HG03354 (cell line): Measurements from ENCODE around the gene TMEM255B.
"Not testable (repeated sequence)": the region's sequence is repeated elsewhere in the genome, so short reads cannot be mapped to it uniquely, and the experiment has no call there.

Experiments
- ATAC-seq: cut with Tn5 transposase; IDR thresholded peaks from one replicate; pipeline ENCODE4 v1.9.1; 2021; ENCODE audit warnings: mild to moderate bottlenecking; ENCODE audit not compliant: unreplicated experiment, poor library complexity, severe bottlenecking

TMEM255B gene

GRCh38 chr13:113825841-113826240 lies 66.8 kb downstream of the TMEM255B start:
- ATAC-seq = no peak

- not testable (repeated sequence) for ATAC-seq
Observed at GRCh38 chr13:113826446-113826845, 67.4 kb downstream of the TMEM255B start.

- no peak for ATAC-seq
Observed at GRCh38 chr13:113827021-113827420, 68.0 kb downstream of the TMEM255B start.

DNA sequence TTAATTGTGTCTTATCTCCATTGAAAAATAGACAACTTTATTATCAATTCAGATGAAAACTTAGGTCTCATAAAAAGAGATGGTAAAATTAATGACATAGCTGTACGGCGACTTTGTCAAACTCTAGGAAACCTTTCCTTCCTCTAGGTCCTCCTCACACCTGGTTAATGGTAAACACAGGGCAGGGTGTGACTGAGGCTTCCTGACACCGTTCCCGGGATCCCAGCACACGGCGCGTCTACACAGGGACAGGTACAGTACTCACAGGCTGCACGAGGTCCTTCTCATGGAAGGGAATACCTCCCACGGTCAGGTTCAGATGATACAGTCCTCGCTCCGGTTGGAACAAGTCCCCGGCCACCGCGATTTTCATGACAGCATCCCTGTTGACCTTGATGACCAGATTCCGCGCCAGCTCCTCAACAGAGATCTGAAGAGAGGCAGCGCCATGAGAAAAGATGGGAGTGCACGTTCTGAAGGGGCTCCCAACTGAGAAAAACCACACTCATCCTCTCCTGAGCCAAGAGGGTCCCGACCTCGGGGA lies 69.3 kb downstream of the TMEM255B start:
- ATAC-seq = no peak

DNA sequence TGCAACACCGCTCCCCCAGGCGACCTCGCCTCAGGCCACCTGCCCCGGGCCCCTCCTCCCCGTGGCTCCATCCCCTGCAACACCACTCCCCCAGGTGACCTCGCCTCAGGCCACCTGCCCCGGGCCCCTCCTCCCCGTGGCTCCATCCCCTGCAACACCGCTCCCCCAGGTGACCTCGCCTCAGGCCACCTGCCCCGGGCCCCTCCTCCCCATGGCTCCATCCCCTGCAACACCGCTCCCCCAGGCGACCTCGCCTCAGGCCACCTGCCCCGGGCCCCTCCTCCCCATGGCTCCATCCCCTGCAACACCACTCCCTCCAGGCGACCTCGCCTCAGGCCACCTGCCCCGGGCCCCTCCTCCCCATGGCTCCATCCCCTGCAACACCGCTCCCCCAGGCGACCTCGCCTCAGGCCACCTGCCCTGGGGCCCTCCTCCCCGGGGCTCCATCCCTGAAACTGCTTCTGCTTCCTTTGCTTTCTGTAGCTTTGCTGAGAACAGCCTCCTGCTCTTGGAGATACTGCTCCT lies 71.5 kb downstream of the TMEM255B start:
- ATAC-seq = not testable (repeated sequence)

- no peak for ATAC-seq
Observed at GRCh38 chr13:113831061-113831460, 72.0 kb downstream of the TMEM255B start.

DNA sequence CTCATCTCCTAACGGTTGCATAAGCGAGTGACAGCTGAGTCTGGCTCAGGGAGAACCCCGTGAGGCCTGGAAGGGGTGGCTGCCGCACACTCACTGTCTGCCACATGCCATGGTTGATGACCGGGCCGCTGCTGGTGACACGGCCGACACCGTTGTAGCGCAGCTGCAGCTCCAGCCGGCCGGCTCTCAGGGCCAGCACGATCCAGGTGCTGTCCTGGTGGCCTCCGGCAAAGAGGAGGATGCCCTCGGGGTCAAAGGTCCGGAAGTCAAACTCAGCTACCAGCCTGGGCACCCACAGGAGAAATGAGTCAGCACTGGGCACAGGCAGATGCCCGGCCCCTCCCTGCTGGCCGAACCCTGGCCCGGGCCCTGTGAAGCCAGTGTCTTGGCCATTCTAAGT lies 73.2 kb downstream of the TMEM255B start:
- ATAC-seq = no peak

DNA sequence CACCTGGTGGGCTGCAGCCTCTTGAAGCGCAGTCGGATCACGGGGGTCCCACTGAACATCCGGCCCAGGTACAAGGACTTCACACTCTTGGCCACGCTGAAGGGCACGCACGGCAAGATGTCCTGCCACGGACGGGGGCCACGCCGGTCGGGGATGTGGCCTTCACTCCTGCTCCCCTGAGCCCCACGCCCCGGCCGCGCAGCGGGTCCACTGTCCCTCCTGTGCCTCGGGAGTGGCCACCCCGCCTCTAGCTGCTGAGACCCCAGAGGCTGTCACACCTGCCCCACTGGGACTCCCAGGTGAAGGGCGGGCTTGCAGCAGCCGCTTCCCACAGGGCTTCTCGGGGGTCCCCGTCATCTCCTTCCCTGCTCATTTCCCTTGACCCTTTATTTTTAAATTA lies 73.6 kb downstream of the TMEM255B start:
- no peak for ATAC-seq

- ATAC-seq = no peak
Observed at GRCh38 chr13:113833111-113833830, 74.2 kb downstream of the TMEM255B start.

GRCh38 chr13:113834006-113834405 lies 75.0 kb downstream of the TMEM255B start:
- not testable (repeated sequence) for ATAC-seq

GRCh38 chr13:113834496-113835200 lies 75.6 kb downstream of the TMEM255B start:
- ATAC-seq = no peak

- no peak for ATAC-seq
Observed at GRCh38 chr13:113835461-113836270, 76.6 kb downstream of the TMEM255B start.

GRCh38 chr13:113836768-113837559 lies 77.9 kb downstream of the TMEM255B start:
- no peak for ATAC-seq

DNA sequence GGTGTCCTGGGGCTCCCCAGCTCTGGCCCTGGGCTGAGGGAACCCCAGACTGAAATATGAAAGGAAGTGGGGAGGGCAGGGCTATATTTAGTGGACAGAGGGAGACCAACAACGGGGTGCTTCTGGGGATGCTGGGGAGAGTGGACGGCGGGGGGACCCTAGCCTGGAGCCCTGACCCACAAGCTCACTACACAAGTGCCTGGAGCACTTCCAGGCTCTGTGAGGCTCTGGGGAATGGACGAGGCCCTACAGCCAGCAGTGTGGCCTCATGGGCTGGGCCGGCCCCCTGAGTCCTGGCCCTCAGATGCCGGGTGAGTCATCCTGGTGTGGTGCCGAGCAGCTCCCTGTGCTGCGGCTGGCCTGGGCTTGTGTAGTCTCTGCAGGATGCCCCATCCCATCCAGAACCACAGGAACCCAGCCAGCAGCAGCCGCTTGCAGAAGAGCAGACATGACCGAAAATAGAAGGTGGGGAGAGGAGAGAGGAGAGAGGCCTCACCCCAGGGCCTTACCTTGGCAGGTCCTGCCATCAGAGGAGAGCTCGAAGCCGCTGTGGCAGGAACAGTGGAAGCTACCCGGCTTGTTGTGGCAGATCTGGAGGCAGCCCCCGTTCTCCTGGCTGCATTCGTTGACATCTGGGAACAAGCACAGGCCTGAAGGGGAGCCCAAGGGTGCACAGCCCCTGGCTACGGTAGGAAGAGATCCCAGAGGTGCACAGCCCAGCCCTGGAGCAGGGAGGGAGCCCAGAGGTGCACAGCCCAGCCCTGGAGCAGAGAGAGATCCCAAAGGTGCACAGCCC lies 78.7 kb downstream of the TMEM255B start:
- no peak for ATAC-seq

DNA sequence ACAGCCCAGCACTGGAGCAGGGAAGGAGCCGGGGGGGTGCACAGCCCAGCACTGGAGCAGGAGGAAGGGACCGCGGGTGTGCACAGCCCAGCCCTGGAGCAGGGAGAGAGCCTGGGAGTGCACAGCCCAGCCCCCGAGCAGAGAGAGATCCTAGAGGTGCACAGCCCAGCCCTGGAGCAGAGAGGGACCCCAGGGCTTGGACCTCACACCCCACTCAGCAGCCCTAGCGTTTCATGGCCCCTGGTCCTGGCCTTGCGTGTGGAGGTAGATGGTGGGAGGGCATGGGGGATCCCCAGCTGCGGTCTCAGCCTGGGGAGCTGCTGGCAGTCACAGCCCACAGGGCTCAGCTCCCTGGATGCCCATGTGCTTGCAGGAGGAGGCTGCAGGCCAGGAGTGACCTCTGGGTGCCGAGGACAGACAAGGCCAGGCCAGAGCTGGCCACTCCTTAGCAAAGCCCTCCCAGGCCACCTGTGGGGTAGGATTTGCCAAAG lies 79.7 kb downstream of the TMEM255B start:
- ATAC-seq = no peak

DNA sequence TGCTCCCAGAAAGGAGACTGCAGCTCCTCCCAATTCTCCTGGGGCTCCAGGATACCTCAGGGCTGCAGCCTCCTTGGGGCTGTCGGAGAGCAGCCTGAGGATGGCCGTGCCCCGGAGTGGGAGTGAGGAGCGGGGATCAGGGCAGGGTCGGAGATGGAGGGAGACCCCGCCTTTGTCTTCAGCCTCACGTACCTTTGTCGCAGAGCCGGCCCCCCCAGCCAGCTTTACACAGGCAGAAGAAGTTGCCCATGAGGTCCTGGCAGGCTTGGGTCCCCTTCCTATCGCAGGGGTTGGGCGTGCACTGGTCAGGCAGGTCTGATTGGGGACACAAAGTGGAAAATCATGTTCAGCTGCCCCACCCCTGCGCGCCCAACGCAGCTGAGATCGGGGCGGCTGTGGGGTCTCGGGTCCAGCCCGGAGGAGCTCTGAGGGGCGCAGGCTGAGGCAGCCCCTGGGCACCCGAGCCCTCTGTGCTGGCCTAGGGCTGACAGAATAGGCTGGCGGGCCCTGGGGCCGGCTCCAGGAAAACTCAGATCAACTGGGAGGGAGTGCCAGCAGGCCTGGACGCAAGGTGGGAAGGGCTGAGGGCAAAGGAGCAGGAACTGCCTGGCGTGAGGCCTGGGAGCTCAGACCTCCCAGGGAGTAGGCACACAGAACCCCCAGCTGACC lies 80.6 kb downstream of the TMEM255B start:
- no peak for ATAC-seq

DNA sequence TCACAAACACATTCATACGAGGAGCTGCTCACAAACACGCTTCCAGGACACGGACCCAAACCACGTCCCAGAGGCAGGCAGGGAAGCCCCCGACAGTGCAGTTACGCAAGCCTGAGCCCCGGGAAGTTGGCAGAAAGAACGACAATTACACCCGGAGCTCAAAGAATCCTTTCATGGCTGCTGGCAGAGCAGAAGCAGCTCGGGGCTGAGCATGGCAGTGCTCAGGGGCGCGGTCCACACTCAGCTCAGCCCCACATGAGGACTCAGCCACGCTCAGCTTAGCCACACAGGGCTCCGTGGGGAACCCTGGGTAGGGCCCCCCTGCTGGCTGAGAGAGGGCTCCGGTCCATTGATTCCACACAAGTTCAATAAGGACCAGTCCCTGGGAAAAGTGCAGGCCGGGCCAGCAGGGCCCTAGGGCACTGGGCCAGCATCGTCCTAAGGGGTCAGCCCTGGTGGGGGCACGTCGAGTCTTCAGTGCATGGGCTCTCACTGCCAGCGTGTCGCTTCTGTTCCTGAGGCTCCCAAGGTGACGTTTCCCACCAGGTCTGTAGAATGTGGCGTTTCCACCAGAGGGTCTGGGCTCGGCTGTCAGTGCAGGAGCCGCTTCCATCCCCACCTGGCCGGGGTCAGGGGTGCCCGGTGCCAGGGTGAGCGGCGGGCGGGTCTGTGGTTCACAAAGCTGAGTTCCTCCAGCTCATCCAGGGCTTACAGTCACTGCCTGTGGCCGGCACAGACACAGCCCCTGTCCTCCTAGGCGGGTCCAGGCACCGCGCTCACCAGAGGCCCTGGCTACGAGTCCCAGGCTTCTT lies 81.7 kb downstream of the TMEM255B start:
- ATAC-seq = no peak
